ENCODE data around the gene EHBP1L1. TPM values are rescaled to one million over a fixed set of nuclear protein-coding genes. Genes with fewer than 3 reads are reported as not detected.

EHBP1L1 gene
- total and polyA plus RNA-seq, 2 of the 13 experiments (the other 11 are each of a cell fraction or from before 2014, with no cell fraction given): 8.3 to 10.6 TPM

DNA sequence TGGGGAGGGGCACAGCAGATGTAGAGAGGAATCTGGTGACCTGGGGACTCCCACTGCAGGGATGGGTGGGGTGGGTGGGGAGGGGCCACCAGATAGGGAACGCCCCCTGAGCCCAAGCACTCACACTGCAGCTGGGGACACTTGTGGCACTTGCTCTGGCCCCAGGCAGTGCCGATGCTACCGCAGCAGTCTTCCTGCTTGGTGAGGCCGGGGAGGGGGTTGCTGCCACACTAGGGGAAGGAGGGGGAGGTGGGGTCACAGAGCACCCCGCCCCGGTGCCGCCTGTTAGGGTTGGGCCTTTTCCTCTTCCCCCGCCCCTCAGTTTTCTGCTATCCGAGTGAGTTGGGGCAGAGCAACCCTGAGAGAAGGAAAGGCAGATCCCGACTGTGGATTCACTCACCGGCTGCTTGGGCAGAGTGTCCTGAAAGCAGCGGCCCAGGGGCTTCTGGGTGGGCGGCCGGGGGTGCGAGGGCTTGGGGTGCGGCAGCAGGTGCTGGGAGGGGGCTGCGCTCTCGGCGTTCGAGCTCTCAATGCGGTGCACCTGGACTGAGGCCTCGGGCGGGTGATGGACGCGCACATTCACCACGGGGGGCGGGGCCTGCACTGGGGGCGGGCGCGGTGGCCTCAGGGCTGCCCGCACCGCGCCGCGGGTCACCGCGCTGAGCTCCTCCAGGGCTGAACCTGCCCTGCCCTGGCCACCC, 22.4 kb upstream of the EHBP1L1 start (continued):
- TF ChIP-seq, protein P1, sequence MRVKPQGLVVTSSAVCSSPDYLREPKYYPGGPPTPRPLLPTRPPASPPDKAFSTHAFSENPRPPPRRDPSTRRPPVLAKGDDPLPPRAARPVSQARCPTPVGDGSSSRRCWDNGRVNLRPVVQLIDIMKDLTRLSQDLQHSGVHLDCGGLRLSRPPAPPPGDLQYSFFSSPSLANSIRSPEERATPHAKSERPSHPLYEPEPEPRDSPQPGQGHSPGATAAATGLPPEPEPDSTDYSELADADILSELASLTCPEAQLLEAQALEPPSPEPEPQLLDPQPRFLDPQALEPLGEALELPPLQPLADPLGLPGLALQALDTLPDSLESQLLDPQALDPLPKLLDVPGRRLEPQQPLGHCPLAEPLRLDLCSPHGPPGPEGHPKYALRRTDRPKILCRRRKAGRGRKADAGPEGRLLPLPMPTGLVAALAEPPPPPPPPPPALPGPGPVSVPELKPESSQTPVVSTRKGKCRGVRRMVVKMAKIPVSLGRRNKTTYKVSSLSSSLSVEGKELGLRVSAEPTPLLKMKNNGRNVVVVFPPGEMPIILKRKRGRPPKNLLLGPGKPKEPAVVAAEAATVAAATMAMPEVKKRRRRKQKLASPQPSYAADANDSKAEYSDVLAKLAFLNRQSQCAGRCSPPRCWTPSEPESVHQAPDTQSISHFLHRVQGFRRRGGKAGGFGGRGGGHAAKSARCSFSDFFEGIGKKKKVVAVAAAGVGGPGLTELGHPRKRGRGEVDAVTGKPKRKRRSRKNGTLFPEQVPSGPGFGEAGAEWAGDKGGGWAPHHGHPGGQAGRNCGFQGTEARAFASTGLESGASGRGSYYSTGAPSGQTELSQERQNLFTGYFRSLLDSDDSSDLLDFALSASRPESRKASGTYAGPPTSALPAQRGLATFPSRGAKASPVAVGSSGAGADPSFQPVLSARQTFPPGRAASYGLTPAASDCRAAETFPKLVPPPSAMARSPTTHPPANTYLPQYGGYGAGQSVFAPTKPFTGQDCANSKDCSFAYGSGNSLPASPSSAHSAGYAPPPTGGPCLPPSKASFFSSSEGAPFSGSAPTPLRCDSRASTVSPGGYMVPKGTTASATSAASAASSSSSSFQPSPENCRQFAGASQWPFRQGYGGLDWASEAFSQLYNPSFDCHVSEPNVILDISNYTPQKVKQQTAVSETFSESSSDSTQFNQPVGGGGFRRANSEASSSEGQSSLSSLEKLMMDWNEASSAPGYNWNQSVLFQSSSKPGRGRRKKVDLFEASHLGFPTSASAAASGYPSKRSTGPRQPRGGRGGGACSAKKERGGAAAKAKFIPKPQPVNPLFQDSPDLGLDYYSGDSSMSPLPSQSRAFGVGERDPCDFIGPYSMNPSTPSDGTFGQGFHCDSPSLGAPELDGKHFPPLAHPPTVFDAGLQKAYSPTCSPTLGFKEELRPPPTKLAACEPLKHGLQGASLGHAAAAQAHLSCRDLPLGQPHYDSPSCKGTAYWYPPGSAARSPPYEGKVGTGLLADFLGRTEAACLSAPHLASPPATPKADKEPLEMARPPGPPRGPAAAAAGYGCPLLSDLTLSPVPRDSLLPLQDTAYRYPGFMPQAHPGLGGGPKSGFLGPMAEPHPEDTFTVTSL (CRISPR knock-in tag; IDR thresholded peaks at IDR 0.05; ENCODE audit: borderline replicate concordance): no peak
- TF ChIP-seq SKI (IDR thresholded peaks at IDR 0.05; ENCODE audit: partially characterized antibody) (no peak), NR2F2 (IDR thresholded peaks at IDR 0.05; ENCODE audit: borderline replicate concordance, low read depth) (no peak)

DNA sequence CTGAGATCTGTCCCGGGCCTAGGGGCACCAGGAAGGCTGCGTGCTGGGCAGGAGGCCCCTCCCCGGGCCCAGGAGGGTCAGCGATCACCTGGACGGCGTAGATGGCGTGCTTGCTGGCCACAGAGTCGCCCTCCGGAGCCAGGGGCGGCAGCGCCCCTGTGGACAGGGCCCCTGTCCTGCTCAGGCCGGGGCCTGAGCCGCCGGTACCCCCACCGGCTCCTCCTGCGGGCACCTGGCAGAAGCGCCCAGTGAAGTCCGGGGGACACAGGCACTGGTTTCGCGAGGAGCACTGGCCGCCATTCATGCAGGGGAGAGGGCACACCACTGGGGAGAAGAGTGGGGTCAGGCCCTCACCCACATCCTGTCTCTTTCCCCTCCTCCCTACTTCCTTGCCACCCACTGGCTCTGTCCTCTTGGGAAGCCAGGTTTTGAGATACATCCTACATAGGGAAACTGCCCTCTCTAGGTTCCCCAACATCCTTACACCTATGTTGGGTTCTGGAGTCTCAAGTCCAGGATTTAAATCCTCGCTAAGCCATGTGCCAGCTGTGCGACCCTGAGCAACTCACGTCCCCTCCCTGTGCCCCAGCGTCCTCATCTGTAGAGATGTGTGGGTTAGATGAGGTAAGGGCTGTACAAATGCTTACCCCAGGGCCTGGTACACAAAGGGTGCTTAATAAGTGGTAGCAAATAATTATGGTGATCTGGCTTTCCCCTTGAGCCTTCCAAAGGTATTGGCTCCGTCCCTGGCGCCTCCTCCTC, 21.6 kb upstream of the EHBP1L1 start:
- ChIA-PET POLR2A (no interaction called here), CTCF (ENCODE audit: low intra/inter-chr PET ratio, low total read pairs) (no interaction called here)
- TF ChIP-seq SP2 (CRISPR knock-in tag; IDR thresholded peaks at IDR 0.05) (no peak), BRD4 (CRISPR knock-in tag; IDR thresholded peaks at IDR 0.05) (no peak), AGO2 (optimal IDR thresholded peaks at IDR 0.05; ENCODE audit: low read depth, low read length) (peak; percentile 18), RBFOX2 (IDR thresholded peaks at IDR 0.05; ENCODE audit: low read depth, low read length) (peak; percentile 58)
- Histone ChIP-seq H3K27ac (ENCODE audit: extremely low read length, insufficient read depth, low read length) (no peak overlapping the region), H2AFZ (ENCODE audit: low read length) (no peak overlapping the region), H3K9me3 (ENCODE audit: low read length) (no peaks in the 10 kb centered on the region), H3K79me2 (ENCODE audit: insufficient read depth, low read length) (peaks cover 8% of the 10 kb centered on the region), H3K27me3 (ENCODE audit: control insufficient read depth in 1 of 2, insufficient read depth in 2 of 2, low read length in 2 of 2) (no peaks in the 10 kb centered on the region), H3K4me2 (ENCODE audit: low read depth, low read length) (no peak overlapping the region), H4K20me1 (ENCODE audit: insufficient read depth, low read length) (peaks cover 10% of the 10 kb centered on the region; the same call in 1 of the 2 replicates), H3K4me3 (replicated peaks in 1 of 3; ENCODE audit: insufficient read depth in 1 of 3, low read depth in 2 of 3, low read length in 3 of 3) (no peak overlapping the region), H3K36me3 (replicated peaks in 1 of 2; ENCODE audit: control insufficient read depth in 1 of 2, insufficient read depth in 2 of 2, low read length in 2 of 2) (peaks cover 0 to under 1% of the 10 kb centered on the region in 2 experiments; a peak in 2 of 5 replicates), H3K4me1 (ENCODE audit: insufficient read depth, low read length) (peaks cover 64% of the 10 kb centered on the region), H3K9ac (ENCODE audit: insufficient read depth, low read depth, low read length) (no peak overlapping the region)
- intact Hi-C loops (cut with micrococcal nuclease; ENCODE audit: unreplicated experiment): no loop called here
- no peak for DNase-seq (ENCODE audit: low spot score)
- WGBS (ENCODE audit: low lambda C conversion rate): 94% methylated on average over 16 of the region's 27 CpGs
- no TSS peak for BruUV-seq (replicated peaks)
- FAIRE-seq: no peak
- no peak for ATAC-seq
- in situ Hi-C loops (cut with HindIII; ENCODE audit: extremely low pct_ligation_motif_present, low pct_unique_long_range_greater_than_20kb): loop anchor here (10.0 kb wide), 1 partner anchor 301 kb away; the partner anchor contains the start of gene CFL1

Data from HepG2 (cell line).